ENCODE results near the gene SUGP1. TPM values are rescaled to one million over a fixed set of nuclear protein-coding genes. Genes with fewer than 3 reads are reported as not detected.

Gene SUGP1
- total RNA-seq, 4 donors from 2014 or later, result 22.8 to 31.2 (median 24.8) TPM

DNA sequence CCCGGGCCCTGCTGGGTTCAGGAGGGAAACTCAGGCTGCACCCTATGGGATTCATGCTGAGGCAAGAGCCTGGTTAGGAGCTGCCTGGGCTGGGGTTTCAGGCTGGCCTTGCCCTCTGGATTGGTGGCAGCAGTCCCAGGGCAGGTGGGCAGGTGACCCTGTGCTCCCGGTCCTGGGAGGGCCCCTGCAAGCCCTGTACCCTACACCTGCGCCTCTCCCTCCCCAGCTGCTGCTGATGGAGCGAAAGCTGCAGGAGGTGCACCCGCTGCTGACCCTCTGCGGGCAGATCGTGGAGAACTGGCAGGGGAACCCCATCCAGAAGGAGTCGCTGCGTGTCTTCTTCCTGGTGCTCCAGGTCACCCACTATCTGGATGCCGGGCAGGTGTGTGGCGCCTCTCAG, 20.7 kb upstream of the SUGP1 start:
- ATAC-seq (ENCODE audit: low FRiP score) (no peak), DNase-seq (ENCODE audit: low spot score) (no peak)
- TF ChIP-seq, protein P1, sequence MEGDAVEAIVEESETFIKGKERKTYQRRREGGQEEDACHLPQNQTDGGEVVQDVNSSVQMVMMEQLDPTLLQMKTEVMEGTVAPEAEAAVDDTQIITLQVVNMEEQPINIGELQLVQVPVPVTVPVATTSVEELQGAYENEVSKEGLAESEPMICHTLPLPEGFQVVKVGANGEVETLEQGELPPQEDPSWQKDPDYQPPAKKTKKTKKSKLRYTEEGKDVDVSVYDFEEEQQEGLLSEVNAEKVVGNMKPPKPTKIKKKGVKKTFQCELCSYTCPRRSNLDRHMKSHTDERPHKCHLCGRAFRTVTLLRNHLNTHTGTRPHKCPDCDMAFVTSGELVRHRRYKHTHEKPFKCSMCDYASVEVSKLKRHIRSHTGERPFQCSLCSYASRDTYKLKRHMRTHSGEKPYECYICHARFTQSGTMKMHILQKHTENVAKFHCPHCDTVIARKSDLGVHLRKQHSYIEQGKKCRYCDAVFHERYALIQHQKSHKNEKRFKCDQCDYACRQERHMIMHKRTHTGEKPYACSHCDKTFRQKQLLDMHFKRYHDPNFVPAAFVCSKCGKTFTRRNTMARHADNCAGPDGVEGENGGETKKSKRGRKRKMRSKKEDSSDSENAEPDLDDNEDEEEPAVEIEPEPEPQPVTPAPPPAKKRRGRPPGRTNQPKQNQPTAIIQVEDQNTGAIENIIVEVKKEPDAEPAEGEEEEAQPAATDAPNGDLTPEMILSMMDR (IDR thresholded peaks at IDR 0.05), result no peak

DNA sequence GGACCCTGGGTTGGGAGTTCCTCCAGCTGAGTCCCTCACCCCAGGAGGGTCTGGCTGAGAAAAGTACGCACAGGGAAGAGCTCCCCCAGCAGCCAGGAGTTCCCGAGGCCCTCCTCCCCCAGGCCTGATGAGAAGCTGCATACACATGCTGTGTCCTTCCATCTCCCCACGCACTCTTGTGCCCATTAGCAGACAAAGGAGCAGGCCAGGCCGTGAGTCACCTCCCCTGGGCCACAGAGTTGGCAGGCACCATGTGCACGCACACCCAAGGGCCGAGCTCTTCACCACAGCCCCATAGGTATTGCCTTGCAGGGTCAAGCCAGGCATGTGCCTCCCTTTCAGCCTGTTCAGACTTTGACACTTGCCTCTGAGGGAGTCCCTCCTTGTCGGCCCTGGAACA, 17.8 kb upstream of the SUGP1 start:
- TF ChIP-seq, protein P1 (IDR thresholded peaks at IDR 0.05), result no peak
- ATAC-seq (ENCODE audit: low FRiP score) (no peak), DNase-seq (ENCODE audit: low spot score) (no peak)

DNA sequence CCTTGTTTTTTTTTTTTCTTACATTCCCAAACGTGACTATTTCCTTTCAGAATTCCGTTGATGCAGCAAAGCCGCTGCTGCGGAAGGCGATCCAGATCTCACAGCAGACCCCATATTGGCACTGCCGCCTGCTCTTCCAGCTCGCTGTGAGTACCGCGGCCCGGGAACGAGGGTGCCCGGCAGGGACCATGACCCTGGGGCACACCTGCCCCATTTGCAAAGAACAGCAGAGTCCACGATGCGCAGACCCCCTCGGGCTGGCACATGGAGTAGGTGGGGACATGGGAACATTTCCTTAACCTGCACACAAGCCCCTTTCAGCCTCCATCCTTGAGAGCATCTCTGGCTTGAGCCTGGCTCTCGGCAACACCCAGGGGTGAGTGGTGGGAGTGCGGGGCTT, 16.8 kb upstream of the SUGP1 start:
- TF ChIP-seq, protein P1 (IDR thresholded peaks at IDR 0.05), result no peak
- ATAC-seq (ENCODE audit: low FRiP score) (no peak), DNase-seq (ENCODE audit: low spot score) (no peak)

DNA sequence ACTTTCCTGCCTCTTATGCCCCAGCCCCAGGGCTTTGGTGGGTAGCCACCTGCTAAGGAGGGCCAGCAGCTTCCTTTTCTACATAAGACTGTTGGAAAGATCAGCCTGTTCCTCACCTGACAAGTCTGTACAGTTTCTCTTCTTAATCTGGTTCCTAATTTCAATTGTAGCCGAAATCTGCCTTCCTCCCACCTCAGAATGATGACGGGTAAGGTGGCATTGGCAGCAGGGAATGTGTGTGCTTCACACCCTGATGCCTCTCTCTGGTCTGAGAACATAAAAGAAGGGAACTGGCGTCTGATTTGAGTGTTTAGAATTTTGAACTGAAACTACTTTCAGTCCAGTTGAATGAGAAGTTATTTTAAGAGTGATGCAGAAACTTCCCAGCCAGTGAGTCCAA, 16.3 kb upstream of the SUGP1 start:
- TF ChIP-seq, protein P1 (IDR thresholded peaks at IDR 0.05), result no peak
- DNase-seq (ENCODE audit: low spot score), result no peak
- no peak for ATAC-seq (ENCODE audit: low FRiP score)

DNA sequence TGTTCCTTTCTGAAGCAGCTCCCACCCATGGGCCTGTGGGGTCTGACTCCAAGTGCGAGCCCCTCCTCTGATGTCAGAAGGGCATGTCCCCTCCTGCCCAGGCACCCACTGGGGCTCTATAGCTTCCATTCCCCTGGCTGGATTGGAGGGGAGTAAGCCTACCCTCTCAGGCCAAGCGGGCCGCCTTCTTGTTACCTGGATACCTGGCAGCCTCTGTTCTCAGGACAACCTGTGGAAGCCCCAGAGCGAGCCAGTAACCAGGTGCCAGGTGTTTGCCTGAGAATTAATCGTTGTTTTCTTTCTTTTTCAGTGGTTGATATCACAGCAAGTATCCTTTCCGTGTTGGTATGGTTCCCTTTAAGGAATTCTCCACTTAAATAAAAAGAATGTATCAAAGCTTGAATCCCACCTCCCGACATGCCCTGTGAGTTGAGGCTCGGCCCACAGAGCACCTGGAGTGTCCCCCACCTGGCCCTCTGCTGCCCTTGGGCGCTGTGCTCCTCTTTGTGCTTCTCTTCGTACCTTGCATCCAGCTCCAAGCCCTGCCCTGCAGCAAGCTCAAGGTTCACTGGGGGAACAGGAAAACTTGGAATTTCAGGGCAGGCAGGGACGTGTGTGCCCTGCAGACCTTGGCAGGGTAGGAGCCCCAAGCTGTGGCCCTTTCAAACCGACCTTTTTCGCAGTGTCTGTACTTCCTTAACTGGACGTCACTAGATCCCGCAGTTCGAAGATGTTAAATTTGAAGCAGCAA, 15.3 kb upstream of the SUGP1 start:
- ATAC-seq (ENCODE audit: low FRiP score), result no peak
- DNase-seq (ENCODE audit: low spot score), result no peak

DNA sequence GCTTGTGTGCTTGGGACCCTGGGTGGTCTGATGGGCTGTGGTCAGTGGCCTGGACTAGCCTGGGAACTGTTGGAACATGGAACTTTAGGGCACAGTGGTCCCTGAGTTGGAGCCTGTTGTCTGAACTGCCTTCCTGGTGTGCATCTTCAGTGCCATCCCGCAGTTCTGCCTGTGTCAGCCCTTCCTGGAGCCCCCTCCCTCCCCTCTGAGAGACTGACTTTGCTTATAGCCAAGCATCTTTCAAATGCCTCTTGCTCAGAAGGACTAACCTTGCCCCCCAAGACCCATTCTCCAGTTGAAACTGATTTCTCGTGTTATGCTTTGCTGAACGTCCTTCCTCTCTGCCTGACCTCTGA, 14.7 kb upstream of the SUGP1 start:
- DNase-seq (ENCODE audit: low spot score), result no peak
- ATAC-seq (ENCODE audit: low FRiP score), result no peak
- TF ChIP-seq, protein P1 (IDR thresholded peaks at IDR 0.05), result no peak

More for the DNA sequence above, 15.3 kb upstream of the SUGP1 start:
- TF ChIP-seq, protein P1 (IDR thresholded peaks at IDR 0.05), result no peak
